WERI-Rb-1 (cell line): ENCODE data around the gene IER3IP1.

Experiments
- DNase-seq: peaks from one replicate; pipeline ENCODE4 v3.0.0-alpha.2; 2020
- H3K27ac ChIP-seq: fragments of 250-450 bp; sonication (Bioruptor Pico); 2 replicates; pipeline ENCODE4 v1.5.1; 2020; ENCODE audit warnings: mild to moderate bottlenecking, moderate library complexity
- H3K27me3 ChIP-seq: fragments of 250-450 bp; sonication (Bioruptor Pico); 2 replicates; pipeline ENCODE4 v1.5.1; 2021; ENCODE audit warnings: mild to moderate bottlenecking, low read depth, moderate library complexity; ENCODE audit not compliant: insufficient read depth, severe bottlenecking
- H3K36me3 ChIP-seq: fragments of 250-450 bp; sonication (Bioruptor Pico); 2 replicates; pipeline ENCODE4 v1.5.1; 2020; ENCODE audit warnings: mild to moderate bottlenecking, moderate library complexity
- H3K4me3 ChIP-seq: 2 replicates; pipeline ENCODE4 v1.5.1; 2011; ENCODE audit warnings: low read depth, mild to moderate bottlenecking, control low read depth, low read length
- H3K9me3 ChIP-seq: fragments of 250-450 bp; sonication (Bioruptor Pico); 2 replicates; pipeline ENCODE4 v1.5.1; 2021; ENCODE audit warnings: mild to moderate bottlenecking, moderate library complexity; ENCODE audit not compliant: severe bottlenecking
- TF ChIP-seq, protein P1 (sequence below): IDR thresholded peaks from 2 replicates; pipeline ENCODE4 v1.5.1; 2011; ENCODE audit warnings: low read depth, mild to moderate bottlenecking, control low read depth, inconsistent platforms, low read length

The IER3IP1 gene

DNA sequence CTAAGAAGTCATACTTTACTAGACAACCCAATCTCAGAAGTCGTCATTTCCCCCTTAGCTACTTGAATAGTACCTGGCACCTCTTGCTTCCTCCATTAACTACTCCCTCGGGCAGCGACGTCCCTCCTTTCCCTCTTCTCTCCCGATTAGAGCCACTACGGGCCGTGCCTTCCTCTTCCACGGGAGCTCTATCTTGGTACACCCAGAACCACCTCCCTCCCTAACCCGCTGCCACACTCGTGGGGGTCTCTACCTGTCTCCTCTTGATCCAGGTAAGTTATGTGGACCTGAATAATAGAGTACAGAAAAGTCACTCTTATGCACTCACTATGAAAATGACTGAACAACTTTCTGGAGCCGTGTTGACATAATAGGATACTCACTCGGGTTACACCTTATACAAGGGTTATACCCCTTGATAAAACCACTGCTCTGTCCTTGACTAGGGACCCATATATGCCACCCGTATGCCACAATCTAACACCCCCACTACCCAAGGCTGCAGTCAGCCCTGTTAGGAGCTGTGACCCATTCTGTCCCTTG lies 25.3 kb downstream of the IER3IP1 start:
- Histone ChIP-seq H3K9me3 (no peaks in the 10 kb centered on the region), H3K36me3 (peaks cover 30% of the 10 kb centered on the region), H3K4me3 (peak overlapping the region; percentile 62), H3K27me3 (no peaks in the 10 kb centered on the region), H3K27ac (peak overlapping the region; percentile 91)
- TF ChIP-seq, protein P1, sequence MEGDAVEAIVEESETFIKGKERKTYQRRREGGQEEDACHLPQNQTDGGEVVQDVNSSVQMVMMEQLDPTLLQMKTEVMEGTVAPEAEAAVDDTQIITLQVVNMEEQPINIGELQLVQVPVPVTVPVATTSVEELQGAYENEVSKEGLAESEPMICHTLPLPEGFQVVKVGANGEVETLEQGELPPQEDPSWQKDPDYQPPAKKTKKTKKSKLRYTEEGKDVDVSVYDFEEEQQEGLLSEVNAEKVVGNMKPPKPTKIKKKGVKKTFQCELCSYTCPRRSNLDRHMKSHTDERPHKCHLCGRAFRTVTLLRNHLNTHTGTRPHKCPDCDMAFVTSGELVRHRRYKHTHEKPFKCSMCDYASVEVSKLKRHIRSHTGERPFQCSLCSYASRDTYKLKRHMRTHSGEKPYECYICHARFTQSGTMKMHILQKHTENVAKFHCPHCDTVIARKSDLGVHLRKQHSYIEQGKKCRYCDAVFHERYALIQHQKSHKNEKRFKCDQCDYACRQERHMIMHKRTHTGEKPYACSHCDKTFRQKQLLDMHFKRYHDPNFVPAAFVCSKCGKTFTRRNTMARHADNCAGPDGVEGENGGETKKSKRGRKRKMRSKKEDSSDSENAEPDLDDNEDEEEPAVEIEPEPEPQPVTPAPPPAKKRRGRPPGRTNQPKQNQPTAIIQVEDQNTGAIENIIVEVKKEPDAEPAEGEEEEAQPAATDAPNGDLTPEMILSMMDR: no peak
- peak; percentile 25 for DNase-seq

DNA sequence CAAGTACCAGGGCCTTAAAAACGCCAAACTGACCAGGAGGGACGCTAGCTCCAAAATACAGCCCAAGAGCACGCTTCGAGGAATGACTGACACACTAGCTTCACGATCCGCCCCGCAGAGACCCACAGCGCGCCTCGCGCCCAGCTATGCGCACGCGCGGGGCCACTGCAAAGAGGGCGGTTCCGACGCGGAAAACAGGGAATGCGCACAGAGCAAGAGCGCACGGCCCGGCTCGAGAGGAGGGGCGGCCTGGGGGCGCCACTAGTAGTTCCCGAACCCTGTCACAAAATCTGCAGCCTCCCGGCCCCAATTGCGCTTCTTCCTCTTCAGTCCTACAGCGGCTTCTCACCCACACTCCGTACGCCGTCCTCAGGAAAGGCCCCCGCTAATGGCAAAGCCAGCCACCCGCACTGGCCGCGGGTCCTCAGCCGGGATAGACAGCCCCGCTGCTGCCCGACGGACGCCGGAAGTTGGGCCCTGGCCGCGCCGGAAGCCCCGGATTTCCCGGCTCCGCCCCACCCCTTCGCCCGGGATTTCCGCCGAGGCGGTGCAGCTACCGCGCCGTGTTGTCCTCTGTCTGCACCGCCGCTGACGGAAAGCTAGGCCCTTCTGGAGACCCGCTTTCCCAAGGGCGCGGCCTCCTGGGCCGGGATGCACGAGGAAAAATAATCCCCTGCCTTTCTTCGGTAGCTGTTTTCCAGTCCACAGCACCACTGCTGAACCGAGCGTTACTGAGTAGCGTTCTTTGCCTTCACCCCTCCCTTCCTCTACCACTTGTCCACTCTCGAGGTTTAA lies 25.9 kb downstream of the IER3IP1 start, which contains the start of gene HDHD2:
TSS of gene HDHD2 (minus strand) at position 472 of the 795 bp plus-strand sequence. CDS start 14,061 bp downstream, outside the sequence.
- Histone ChIP-seq H3K27ac (peak within 1 kb of the TSS; percentile 91), H3K27me3 (no peaks in the 10 kb centered on the region), H3K9me3 (no peaks in the 10 kb centered on the region), H3K4me3 (peak within 1 kb of the TSS; percentile 62), H3K36me3 (peaks cover 25% of the 10 kb centered on the region)
- TF ChIP-seq, protein P1: 0 out of 2 replicates have a peak, but pooled peaks have one; percentile 12
- DNase-seq: peak; percentile 95

DNA sequence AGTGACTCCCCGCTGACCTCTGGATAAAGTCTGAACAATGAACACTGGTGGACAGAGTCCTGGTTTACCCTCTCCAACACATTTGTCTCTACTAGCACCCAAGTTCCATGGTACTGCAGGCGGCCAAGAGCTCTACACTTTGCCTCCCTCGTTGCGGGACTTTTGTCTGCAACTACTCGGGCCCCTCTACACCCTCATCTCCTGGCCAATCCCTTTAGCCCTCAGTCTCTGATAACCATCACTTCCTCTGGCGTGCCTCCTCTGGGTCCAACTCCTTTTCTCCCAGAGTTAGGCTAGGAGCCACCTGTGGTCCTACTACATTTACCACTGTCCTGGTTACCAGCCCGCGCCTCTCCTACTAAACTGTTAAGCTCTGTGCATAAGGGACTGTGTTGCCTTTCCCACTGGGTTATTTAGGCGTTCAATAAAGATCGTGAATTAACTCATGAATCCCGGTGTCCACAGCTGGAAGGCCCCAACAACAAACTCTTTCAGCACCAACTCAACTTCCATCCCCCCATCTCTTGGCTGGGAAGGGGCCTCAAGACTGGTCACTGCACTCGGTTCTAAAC lies 26.6 kb downstream of the IER3IP1 start:
- Histone ChIP-seq H3K27ac (peak overlapping the region; percentile 91), H3K9me3 (no peaks in the 10 kb centered on the region), H3K4me3 (peak overlapping the region; percentile 62), H3K36me3 (peaks cover 18% of the 10 kb centered on the region), H3K27me3 (no peaks in the 10 kb centered on the region)
- TF ChIP-seq, protein P1: no peak
- no peak for DNase-seq

DNA sequence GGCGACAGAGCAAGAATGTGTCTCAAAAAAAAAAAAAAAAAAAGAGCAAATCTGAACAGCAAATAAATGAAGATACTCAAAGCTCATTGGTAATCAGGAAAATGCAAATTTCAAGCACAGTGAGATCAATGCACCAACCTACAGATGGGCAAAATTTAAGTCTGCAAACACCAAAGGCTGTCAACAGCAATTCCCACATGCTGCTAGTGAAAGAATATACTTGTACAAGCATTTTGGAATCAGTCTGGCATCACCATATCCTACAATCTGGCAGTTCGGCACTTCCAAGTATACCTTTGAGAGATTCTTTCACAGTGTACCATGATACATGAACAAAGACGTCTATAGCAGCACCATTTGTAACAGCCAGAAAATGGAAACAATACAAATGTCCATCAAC lies 30.0 kb downstream of the IER3IP1 start:
- Histone ChIP-seq H3K36me3 (no peaks in the 10 kb centered on the region; the same call in 1 of the 2 replicates), H3K27ac (no peak overlapping the region), H3K9me3 (no peaks in the 10 kb centered on the region), H3K27me3 (no peaks in the 10 kb centered on the region), H3K4me3 (no peak overlapping the region)
- TF ChIP-seq, protein P1: no peak
- no peak for DNase-seq

DNA sequence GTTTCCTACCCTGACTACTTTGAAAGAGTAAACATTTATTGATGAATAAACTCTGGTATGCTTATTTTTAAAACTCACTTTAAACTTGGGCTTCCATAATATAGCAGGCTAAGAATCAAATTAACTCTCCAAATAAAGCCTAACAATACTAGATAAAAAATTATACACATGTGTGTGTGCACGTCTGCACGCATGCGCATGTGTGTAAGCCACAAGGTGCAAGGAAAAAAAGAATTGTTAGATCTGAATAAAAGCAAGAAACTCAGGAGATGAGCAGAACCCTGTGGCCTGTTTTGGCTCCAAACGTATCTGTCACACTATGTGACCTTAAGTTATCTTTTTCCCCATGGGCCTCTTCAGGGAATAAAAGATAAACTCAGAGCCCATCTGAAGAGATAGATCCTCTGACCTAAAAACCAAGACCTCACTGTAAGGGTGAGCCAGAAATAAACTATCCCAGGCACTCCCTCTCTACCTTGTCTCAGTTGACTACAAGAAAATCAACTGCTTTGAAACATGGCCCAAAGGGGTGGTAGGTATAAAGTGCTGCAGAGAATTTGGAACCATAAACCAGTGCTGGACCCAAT lies 32.2 kb downstream of the IER3IP1 start:
- no peaks in the 10 kb centered on the region for H3K27me3 ChIP-seq
- H3K27ac ChIP-seq: no peak overlapping the region
- no peaks in the 10 kb centered on the region; the same call in 1 of the 2 replicates for H3K36me3 ChIP-seq
- no peaks in the 10 kb centered on the region for H3K9me3 ChIP-seq
- no peak for DNase-seq
- TF ChIP-seq, protein P1: no peak
- no peak overlapping the region for H3K4me3 ChIP-seq
